ENCODE measurements around the gene HAGH.

HAGH gene

DNA sequence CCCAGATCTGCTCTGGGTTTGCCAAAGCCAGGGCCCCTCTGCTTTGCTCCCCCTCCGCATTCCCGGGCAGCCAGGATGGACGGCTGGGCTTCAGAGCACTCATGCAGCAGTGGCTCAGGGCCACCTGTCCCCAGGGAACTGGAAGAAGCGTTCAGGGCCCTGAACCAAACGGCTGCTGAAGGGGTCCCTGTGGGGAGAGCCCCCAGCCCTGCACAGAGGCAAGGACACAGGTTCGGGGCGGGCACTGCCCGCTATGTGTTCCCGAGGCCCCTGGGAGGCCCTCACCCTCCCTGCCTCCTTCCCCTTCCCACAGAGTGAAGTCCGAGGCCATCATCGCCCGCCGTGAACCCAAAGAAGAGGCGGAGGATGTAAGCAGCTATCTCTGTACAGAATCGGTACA is 65.7 kb downstream of the HAGH start:
- DNase-seq (ENCODE audit: insufficient read length) (no peak), FAIRE-seq (no peak)
- TF ChIP-seq TAF1 (IDR thresholded peaks at IDR 0.05; ENCODE audit: borderline replicate concordance, low read depth, low read length), result no peak
- TF ChIP-seq POLR2AphosphoS5 (IDR thresholded peaks at IDR 0.05; ENCODE audit: low read depth, low read length), result no peak
- TF ChIP-seq POLR2A (IDR thresholded peaks at IDR 0.05; ENCODE audit: low read depth, low read length), result no peak

DNA sequence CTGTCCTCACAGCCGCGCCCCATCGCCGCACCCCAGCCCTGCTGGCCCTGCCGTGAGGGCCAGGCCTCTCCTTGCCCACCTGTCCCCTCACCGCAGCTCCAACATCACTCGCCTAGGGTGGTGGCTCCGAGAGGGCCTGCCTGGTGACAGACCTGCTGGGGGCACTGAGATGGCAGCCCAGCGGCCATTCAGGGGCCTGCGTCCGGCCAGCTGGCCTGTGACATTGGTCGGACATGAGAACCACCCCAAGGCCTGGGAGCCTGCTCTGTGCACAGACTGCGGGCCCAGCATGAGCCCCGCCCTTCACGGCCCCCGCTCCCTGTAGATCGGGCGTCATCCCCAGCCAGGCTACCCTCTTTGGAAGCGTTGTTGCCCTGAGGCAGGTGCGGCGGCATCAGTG is 67.1 kb downstream of the HAGH start:
- no peak for TF ChIP-seq POLR2A (IDR thresholded peaks at IDR 0.05; ENCODE audit: low read depth, low read length)
- no peak for TF ChIP-seq TAF1 (IDR thresholded peaks at IDR 0.05; ENCODE audit: borderline replicate concordance, low read depth, low read length)
- TF ChIP-seq POLR2AphosphoS5 (IDR thresholded peaks at IDR 0.05; ENCODE audit: low read depth, low read length), result no peak
- FAIRE-seq (no peak), DNase-seq (ENCODE audit: insufficient read length) (no peak)

DNA sequence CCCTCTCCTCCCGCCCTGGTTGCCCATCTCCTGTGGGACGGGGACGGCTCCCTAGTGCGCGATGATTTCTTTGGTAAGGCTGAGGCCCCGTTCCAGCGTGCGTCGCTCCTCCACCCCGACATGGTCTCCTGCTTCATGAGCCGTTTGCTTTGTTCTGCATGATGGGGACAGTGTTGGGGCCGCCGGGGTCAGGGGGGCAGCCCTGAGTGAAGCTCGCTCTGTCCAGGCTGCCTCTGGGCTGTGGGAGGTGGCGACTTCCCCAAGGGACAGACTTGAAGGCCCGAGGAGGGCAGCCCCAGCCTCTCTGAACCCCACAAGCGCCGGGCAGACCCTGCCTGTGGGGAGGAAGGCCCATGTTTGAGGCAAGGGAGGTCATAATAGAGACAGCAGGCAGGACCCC is 67.7 kb downstream of the HAGH start:
- no peak for TF ChIP-seq TAF1 (IDR thresholded peaks at IDR 0.05; ENCODE audit: borderline replicate concordance, low read depth, low read length)
- FAIRE-seq (no peak), DNase-seq (ENCODE audit: insufficient read length) (no peak)

DNA sequence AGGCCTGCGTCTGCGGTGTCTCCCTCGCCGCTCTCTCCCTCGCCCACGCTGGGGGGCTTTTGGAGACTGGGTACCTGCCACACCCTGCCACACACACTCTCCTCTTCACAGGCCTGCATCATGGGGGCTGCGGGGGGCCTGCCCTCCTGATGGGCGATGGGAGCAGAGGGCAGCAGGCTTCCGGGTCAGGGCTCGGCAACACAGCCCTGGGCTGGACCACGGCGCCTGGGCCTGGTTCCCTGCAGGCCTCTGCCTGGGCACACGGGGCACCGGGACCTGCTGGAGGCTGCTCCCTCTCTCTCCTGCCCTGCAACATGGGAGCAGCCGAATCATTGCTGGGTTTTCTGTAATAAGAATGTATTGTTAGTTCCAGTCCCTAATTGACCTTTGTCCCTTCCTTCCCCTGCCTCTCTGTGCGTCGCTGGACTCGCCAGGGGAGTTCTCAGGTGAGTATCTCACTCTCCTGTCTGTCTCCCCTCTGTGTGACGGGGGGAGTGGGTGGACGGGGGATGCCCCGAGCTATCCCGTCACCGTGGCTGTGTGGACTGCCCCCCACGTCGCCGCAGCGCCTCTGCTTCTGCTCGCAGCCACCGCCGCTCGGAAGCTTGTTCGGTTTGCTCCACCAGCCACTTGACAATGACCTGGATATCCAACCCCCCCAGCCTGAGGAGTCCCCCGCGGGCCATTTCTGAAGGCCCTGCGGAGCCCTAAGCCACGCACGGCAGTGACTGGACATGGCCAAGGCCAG is 68.7 kb downstream of the HAGH start:
- no peak for DNase-seq (ENCODE audit: insufficient read length)
- no peak for FAIRE-seq
- TF ChIP-seq TAF1 (IDR thresholded peaks at IDR 0.05; ENCODE audit: borderline replicate concordance, low read depth, low read length) (no peak), POLR2A (IDR thresholded peaks at IDR 0.05; ENCODE audit: low read depth, low read length) (no peak), POLR2AphosphoS5 (IDR thresholded peaks at IDR 0.05; ENCODE audit: low read depth, low read length) (no peak)
